Measurements from ENCODE around the gene FRAS1. TPM values are rescaled to one million over a fixed set of nuclear protein-coding genes. Genes with fewer than 3 reads are reported as not detected.

Gene FRAS1
- total and polyA plus RNA-seq, 2 of the 8 experiments (the other 6 are each of a cell fraction or from before 2014, with no cell fraction given) = 38.5 to 109 TPM

DNA sequence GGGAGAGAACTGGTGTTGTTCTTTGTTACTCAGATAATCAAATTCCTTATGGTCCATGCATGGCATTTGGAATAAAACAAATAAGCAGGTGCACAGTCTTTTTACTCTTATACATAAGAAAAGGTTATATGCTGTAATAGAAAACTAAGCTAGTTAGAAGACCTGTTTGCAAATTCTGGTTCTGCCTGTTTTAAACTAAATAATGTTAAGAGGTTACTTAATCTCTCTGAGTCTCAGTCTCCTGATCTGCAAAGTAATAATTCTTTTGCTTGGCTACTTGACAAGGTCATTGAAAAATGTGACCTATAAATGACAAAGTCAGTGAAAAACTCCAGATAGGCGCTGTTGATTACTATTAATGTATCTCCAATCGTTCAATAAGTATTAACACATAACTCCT, 451.9 kb downstream of the FRAS1 start (continued):
- TF ChIP-seq, protein P1, sequence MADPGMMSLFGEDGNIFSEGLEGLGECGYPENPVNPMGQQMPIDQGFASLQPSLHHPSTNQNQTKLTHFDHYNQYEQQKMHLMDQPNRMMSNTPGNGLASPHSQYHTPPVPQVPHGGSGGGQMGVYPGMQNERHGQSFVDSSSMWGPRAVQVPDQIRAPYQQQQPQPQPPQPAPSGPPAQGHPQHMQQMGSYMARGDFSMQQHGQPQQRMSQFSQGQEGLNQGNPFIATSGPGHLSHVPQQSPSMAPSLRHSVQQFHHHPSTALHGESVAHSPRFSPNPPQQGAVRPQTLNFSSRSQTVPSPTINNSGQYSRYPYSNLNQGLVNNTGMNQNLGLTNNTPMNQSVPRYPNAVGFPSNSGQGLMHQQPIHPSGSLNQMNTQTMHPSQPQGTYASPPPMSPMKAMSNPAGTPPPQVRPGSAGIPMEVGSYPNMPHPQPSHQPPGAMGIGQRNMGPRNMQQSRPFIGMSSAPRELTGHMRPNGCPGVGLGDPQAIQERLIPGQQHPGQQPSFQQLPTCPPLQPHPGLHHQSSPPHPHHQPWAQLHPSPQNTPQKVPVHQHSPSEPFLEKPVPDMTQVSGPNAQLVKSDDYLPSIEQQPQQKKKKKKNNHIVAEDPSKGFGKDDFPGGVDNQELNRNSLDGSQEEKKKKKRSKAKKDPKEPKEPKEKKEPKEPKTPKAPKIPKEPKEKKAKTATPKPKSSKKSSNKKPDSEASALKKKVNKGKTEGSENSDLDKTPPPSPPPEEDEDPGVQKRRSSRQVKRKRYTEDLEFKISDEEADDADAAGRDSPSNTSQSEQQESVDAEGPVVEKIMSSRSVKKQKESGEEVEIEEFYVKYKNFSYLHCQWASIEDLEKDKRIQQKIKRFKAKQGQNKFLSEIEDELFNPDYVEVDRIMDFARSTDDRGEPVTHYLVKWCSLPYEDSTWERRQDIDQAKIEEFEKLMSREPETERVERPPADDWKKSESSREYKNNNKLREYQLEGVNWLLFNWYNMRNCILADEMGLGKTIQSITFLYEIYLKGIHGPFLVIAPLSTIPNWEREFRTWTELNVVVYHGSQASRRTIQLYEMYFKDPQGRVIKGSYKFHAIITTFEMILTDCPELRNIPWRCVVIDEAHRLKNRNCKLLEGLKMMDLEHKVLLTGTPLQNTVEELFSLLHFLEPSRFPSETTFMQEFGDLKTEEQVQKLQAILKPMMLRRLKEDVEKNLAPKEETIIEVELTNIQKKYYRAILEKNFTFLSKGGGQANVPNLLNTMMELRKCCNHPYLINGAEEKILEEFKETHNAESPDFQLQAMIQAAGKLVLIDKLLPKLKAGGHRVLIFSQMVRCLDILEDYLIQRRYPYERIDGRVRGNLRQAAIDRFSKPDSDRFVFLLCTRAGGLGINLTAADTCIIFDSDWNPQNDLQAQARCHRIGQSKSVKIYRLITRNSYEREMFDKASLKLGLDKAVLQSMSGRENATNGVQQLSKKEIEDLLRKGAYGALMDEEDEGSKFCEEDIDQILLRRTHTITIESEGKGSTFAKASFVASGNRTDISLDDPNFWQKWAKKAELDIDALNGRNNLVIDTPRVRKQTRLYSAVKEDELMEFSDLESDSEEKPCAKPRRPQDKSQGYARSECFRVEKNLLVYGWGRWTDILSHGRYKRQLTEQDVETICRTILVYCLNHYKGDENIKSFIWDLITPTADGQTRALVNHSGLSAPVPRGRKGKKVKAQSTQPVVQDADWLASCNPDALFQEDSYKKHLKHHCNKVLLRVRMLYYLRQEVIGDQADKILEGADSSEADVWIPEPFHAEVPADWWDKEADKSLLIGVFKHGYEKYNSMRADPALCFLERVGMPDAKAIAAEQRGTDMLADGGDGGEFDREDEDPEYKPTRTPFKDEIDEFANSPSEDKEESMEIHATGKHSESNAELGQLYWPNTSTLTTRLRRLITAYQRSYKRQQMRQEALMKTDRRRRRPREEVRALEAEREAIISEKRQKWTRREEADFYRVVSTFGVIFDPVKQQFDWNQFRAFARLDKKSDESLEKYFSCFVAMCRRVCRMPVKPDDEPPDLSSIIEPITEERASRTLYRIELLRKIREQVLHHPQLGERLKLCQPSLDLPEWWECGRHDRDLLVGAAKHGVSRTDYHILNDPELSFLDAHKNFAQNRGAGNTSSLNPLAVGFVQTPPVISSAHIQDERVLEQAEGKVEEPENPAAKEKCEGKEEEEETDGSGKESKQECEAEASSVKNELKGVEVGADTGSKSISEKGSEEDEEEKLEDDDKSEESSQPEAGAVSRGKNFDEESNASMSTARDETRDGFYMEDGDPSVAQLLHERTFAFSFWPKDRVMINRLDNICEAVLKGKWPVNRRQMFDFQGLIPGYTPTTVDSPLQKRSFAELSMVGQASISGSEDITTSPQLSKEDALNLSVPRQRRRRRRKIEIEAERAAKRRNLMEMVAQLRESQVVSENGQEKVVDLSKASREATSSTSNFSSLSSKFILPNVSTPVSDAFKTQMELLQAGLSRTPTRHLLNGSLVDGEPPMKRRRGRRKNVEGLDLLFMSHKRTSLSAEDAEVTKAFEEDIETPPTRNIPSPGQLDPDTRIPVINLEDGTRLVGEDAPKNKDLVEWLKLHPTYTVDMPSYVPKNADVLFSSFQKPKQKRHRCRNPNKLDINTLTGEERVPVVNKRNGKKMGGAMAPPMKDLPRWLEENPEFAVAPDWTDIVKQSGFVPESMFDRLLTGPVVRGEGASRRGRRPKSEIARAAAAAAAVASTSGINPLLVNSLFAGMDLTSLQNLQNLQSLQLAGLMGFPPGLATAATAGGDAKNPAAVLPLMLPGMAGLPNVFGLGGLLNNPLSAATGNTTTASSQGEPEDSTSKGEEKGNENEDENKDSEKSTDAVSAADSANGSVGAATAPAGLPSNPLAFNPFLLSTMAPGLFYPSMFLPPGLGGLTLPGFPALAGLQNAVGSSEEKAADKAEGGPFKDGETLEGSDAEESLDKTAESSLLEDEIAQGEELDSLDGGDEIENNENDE (IDR thresholded peaks at IDR 0.05; ENCODE audit: insufficient replicate concordance, low read length) = no peak
- TF ChIP-seq RXRA (IDR thresholded peaks at IDR 0.05; ENCODE audit: insufficient read depth, low read depth, low read length) (no peak), TEAD4 (IDR thresholded peaks at IDR 0.05; ENCODE audit: low read depth, low read length) (no peak), SAP30 (IDR thresholded peaks at IDR 0.05; ENCODE audit: insufficient read depth, insufficient replicate concordance, low read length) (no peak), HDAC2 (IDR thresholded peaks at IDR 0.05; ENCODE audit: borderline replicate concordance in 1 of 2, low read depth in 2 of 2, low read length in 2 of 2) (no peak), SIRT6 (IDR thresholded peaks at IDR 0.05; ENCODE audit: low read length) (no peak)

Data from H1 (cell line).